GM12891 (cell line): ENCODE data around the gene VEGFB. TPM values are rescaled to one million over a fixed set of nuclear protein-coding genes. Genes with fewer than 3 reads are reported as not detected.

Source experiments
- DNase-seq: peaks from one replicate; pipeline ENCODE4 v3.0.0; 2011; ENCODE audit warnings: low spot score; ENCODE audit not compliant: insufficient read length
- FAIRE-seq: peaks from 2 replicates; lab custom pipeline; 2011; peaks lifted over from hg19 to GRCh38; lab: Jason Lieb, UNC
- PAX5 ChIP-seq: IDR thresholded peaks from 2 replicates; pipeline ENCODE4 v1.6.1; 2011; ENCODE audit warnings: low read length, moderate library complexity, mild to moderate bottlenecking; ENCODE audit not compliant: insufficient read depth, severe bottlenecking
- POLR2A ChIP-seq: IDR thresholded peaks from 2 replicates; pipeline ENCODE4 v1.6.1; 2011; ENCODE audit warnings: low read depth, low read length, control low read depth
- POLR2AphosphoS5 ChIP-seq: IDR thresholded peaks from 2 replicates; pipeline ENCODE4 v1.6.1; 2011; ENCODE audit warnings: low read depth, low read length, control low read depth
- POU2F2 ChIP-seq: IDR thresholded peaks from 2 replicates; pipeline ENCODE4 v1.6.1; 2011; ENCODE audit warnings: low read depth, mild to moderate bottlenecking, control low read depth, low read length, moderate library complexity
- SPI1 ChIP-seq: IDR thresholded peaks from 2 replicates; pipeline ENCODE4 v1.6.1; 2011; ENCODE audit warnings: low read depth, low read length, control low read depth
- TAF1 ChIP-seq: IDR thresholded peaks from 2 replicates; pipeline ENCODE4 v1.6.1; 2011; ENCODE audit warnings: low read depth, low read length, control low read depth
- polyA plus RNA-seq: library from polyadenylated mRNA; unstranded; fragments of >200 nt; gene quantifications from one replicate; pipeline ENCODE4 v1.2.1, GENCODE V29; 2012; ENCODE audit warnings: low read depth, missing spikeins, inconsistent platforms; ENCODE audit not compliant: missing spikeins

The VEGFB gene, protein sequence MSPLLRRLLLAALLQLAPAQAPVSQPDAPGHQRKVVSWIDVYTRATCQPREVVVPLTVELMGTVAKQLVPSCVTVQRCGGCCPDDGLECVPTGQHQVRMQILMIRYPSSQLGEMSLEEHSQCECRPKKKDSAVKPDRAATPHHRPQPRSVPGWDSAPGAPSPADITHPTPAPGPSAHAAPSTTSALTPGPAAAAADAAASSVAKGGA
- 85.3 TPM for polyA plus RNA-seq

- peak; percentile 56 for FAIRE-seq
- TF ChIP-seq PAX5 (no peak), SPI1 (no peak), TAF1 (no peak), POLR2AphosphoS5 (no peak), POLR2A (no peak), POU2F2 (no peak)
- peak; percentile 77 for DNase-seq
Observed at GRCh38 chr11:64233913-64234586, at the start of gene VEGFB. Gene VEGFB (plus strand): TSS chr11:64234584. CDS start chr11:64234834, 250 bp downstream.

GRCh38 chr11:64185175-64185692 is 49.1 kb upstream of the VEGFB start:
- DNase-seq: peak; percentile 39
- no peak for FAIRE-seq
- TF ChIP-seq PAX5: no peak
- peak; percentile 91 for TF ChIP-seq POLR2A
- TF ChIP-seq TAF1: peak; percentile 95
- peak; percentile 78; the same call in 1 of the 2 replicates for TF ChIP-seq POU2F2
- TF ChIP-seq SPI1: no peak
- TF ChIP-seq POLR2AphosphoS5: peak; percentile 94

DNA sequence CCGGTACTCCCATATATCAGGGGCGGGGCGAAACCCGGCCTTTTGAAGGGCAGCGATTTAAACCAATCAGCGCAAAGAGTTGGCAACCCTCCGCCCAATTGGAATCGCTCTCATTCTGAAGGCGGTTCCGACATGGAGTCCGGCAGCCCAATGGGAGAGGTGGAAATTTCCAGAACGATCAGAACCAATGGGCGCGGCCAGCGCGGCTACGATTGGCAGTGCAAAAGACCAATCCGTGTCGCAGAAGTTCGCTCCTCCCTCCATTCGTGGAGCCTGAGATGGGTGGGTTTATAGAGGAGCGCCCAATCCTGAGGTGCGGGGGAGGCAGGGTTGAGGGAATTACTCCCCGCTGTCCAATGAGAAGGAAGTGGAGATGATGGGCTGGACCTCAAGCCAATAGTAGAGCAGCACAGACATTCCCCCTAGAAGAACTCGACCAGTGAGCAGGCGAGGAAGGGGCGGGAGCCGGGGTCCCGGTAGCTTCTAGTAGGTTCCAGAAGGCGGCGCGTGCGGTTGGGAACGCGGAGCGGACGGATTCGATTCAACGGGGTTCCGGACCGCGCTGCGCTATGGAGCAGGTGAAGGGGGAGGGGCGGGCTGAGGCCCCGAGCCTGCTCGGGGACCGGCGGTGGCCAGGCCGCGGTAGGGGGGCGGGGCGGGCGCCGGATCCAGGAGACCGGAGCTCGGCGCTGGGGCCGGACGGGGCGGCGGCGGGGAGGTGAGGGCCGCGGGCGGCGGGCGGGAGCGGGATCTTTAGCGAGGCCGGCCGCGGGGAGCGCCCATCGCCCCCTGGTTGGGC is 48.5 kb upstream of the VEGFB start, which contains the start of gene STIP1:
Gene STIP1, plus strand, starts transcription at position 479 of the 799 bp plus-strand sequence. Its CDS starts 91 bp downstream, at position 570.
- TF ChIP-seq TAF1 (peak; percentile 93), SPI1 (no peak)
- peak; percentile 94 for FAIRE-seq
- peak; percentile 95 for DNase-seq

DNA sequence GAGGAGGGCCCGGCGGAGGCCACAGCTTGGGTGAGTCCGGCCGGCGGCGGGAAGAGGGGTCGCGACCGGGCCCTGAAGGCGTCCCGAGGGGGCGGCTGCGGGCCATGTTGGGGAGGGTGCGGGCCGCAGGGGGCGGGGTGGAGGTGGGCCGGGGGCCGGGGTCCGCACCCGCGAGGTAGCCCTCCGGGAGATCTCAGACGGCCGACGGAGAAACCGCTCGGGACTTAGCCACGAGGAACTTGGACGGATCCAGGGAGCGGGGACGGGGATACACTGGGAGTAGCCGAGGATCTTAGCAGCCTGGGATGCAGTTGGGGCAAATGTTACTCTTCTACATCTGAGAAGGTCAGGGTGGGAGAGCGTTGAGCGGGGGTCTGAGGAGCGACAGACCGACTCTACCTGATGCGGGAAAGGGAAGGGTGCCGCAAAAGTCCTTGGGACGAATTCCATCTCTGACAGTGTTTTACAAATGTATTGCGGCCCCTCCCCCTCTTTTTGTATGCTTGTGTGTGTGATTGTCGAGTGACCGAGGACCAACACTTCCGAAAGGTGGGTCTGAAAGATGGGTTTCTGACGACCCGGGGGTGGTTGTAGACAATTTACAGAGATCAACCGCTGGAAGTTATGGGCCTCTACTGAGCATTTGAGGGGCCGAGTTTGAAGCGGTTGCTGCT is 47.8 kb upstream of the VEGFB start:
- TF ChIP-seq SPI1 (no peak), POLR2A (no peak), POU2F2 (no peak), POLR2AphosphoS5 (no peak), TAF1 (no peak), PAX5 (no peak)
- no peak for FAIRE-seq
- DNase-seq: no peak

DNA sequence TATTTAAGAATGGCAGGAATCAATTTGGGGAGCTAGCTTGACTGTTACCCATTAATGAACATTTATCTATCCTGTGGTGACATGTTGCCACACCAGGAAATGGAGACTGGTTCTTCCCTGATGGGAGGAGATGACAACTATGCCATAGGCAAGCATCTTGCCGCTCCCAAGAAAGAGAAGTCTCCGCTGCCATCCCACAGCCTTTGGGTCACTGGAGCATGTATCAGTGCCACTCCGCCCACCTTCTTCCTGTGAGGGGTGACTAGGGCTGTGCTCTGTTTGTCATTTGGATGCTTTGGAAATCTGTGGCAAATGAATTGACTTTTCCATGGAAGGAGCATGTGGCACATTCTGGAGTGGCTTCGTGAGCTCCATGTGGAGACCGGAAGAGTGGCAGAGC is 42.0 kb upstream of the VEGFB start:
- DNase-seq: no peak
- TF ChIP-seq POLR2A (no peak), TAF1 (no peak), POU2F2 (no peak), POLR2AphosphoS5 (no peak), PAX5 (no peak), SPI1 (no peak)
- FAIRE-seq: no peak

GRCh38 chr11:64196626-64197025 is 37.8 kb upstream of the VEGFB start:
- TF ChIP-seq PAX5 (no peak), SPI1 (no peak), POU2F2 (no peak), POLR2AphosphoS5 (no peak), TAF1 (no peak)
- no peak for DNase-seq
- FAIRE-seq: no peak

DNA sequence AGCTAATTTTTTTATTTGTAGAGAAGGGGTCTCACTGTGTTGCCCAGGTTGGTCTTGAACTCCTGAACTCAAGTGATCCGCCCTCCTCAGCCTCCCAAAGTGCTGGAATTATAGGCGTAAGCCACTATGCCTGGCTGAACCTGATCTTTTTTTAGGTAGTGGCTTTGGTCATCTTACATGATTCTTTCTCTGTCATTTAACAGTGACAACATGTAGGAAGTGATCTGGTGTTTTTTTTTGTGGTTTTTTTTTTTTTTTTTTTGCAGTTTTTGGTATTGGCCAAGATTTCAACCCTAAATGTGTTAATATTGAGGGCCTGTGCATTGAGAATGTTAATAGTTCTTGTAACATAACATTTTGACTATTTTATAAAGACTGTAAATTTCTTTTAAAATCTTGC is 35.9 kb upstream of the VEGFB start:
- DNase-seq (no peak), FAIRE-seq (no peak)
- no peak for TF ChIP-seq SPI1
- no peak for TF ChIP-seq POU2F2
- TF ChIP-seq POLR2A: no peak
- TF ChIP-seq POLR2AphosphoS5: no peak
- TF ChIP-seq TAF1: no peak
- TF ChIP-seq PAX5: no peak

DNA sequence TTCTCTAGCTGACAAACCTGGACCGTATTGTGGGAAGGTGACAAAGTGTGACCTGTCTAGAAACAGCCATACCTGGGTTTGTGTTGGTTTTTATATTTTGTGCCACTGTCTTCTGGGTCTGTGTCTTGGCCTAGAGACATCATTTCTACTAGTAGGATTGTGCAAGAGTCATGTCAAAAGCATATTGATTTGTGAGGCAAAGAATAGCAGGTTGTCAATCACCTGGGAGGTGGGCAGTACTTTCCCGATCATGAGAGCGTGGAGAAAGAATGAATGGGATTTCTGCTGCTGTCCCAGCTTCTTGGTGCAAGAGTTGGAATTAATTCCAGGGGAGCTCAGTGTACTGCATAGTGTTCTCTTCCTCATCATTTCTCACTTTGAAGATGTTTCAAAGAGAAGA is 32.8 kb upstream of the VEGFB start:
- no peak for TF ChIP-seq SPI1
- no peak for TF ChIP-seq POLR2AphosphoS5
- no peak for TF ChIP-seq PAX5
- TF ChIP-seq POU2F2: no peak
- TF ChIP-seq TAF1: no peak
- TF ChIP-seq POLR2A: no peak
- FAIRE-seq (no peak), DNase-seq (no peak)

DNA sequence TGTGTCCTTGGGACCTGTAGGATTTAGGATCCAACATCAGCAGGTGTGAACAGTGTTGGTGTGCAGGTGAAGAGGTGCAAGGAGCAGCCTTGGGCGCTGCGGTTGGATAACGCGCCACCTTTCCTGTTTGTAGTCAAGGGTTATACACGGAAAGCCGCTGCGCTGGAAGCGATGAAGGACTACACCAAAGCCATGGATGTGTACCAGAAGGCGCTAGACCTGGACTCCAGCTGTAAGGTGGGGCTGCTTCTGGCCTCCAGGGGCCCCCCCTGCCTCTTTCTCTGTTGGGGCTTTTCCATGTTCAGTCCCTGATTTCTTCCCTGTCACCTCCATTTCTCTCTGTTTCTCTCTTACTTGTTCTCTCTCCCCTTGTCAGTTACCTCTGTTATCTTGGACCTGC is 31.4 kb upstream of the VEGFB start:
- TF ChIP-seq POLR2A (no peak), PAX5 (no peak), TAF1 (no peak), SPI1 (no peak), POU2F2 (no peak), POLR2AphosphoS5 (no peak)

More for the DNA sequence above, 31.4 kb upstream of the VEGFB start:
- FAIRE-seq (no peak), DNase-seq (no peak)
